Smooth muscle cell (in vitro differentiated cells): ENCODE data around the gene HVCN1. TPM values are rescaled to one million over a fixed set of nuclear protein-coding genes. Genes with fewer than 3 reads are reported as not detected.

Experiments used
- DNase-seq: peaks from one replicate; lab custom pipeline; 2025; ENCODE audit not compliant: unreplicated experiment; lab: John Stamatoyannopoulos, UW
- H2AFZ ChIP-seq: fragments of 200-600 bp; sonication (generic); 2 replicates; pipeline ENCODE4 v1.6.0; 2016; ENCODE audit warnings: antibody characterized with exemption, low read depth, mild to moderate bottlenecking
- H3F3A ChIP-seq: fragments of 200-600 bp; sonication (generic); 2 replicates; pipeline ENCODE4 v1.6.0; 2017; ENCODE audit warnings: antibody characterized with exemption, low read depth
- H3K27ac ChIP-seq: fragments of 200-600 bp; sonication (generic); 2 replicates; pipeline ENCODE4 v1.5.1; 2016; ENCODE audit warnings: low read depth, mild to moderate bottlenecking
- H3K27me3 ChIP-seq: fragments of 200-600 bp; sonication (generic); 2 replicates; pipeline ENCODE4 v1.6.1; 2016; ENCODE audit warnings: low read depth, mild to moderate bottlenecking
- H3K36me3 ChIP-seq: fragments of 200-600 bp; sonication (generic); 2 replicates; pipeline ENCODE4 v1.5.1; 2016; ENCODE audit warnings: low read depth
- H3K4me1 ChIP-seq: fragments of 200-600 bp; sonication (generic); 2 replicates; pipeline ENCODE4 v1.5.1; 2016; ENCODE audit warnings: low read depth
- H3K4me2 ChIP-seq: fragments of 200-600 bp; sonication (generic); 2 replicates; pipeline ENCODE4 v1.6.0; 2016; ENCODE audit warnings: mild to moderate bottlenecking
- H3K4me3 ChIP-seq: fragments of 200-600 bp; sonication (generic); 2 replicates; pipeline ENCODE4 v1.5.1; 2016; ENCODE audit warnings: mild to moderate bottlenecking
- H3K79me2 ChIP-seq: fragments of 200-600 bp; sonication (generic); 2 replicates; pipeline ENCODE4 v1.6.0; 2016; ENCODE audit warnings: low read depth, mild to moderate bottlenecking
- H3K9ac ChIP-seq: fragments of 200-600 bp; sonication (generic); 2 replicates; pipeline ENCODE4 v1.6.0; 2016; ENCODE audit warnings: low read depth
- H3K9me3 ChIP-seq: fragments of 200-600 bp; sonication (generic); replicated peaks from 2 replicates; pipeline ENCODE4 v1.5.1; 2016; ENCODE audit warnings: low read depth
- H4K20me1 ChIP-seq: fragments of 200-600 bp; sonication (generic); 2 replicates; pipeline ENCODE4 v1.6.0; 2016; ENCODE audit warnings: low read depth
- WGBS: methylation state at CpG from one replicate; pipeline ENCODE4 v1.1.7; 2016; ENCODE audit warnings: low lambda C conversion rate; 5-methylcytosine and 5-hydroxymethylcytosine counted together
- polyA plus RNA-seq: library from polyadenylated mRNA; unstranded; fragments of >200 nt; fragmentation: Nextera tagmentation; extraction: Ambion mirVana; gene quantifications from 2 replicates; pipeline ENCODE4 v1.2.1, GENCODE V29; 2016
- total RNA-seq: library from RNA; depleted of rRNA; stranded (reverse); fragments of >200 nt; gene quantifications from 2 replicates; pipeline ENCODE4 v1.2.3, GENCODE V29; 2014
- TF ChIP-seq, protein P1 (sequence below): fragments of 200-600 bp; sonication (generic); IDR thresholded peaks from 2 replicates; pipeline ENCODE4 v1.5.1; 2017; ENCODE audit warnings: borderline replicate concordance, mild to moderate bottlenecking, antibody characterized with exemption; ENCODE audit not compliant: insufficient read depth, poor library complexity, severe bottlenecking

HVCN1 gene
- total and polyA plus RNA-seq, 2 experiments from 2014 or later: 4.6 to 5.5 TPM

DNA sequence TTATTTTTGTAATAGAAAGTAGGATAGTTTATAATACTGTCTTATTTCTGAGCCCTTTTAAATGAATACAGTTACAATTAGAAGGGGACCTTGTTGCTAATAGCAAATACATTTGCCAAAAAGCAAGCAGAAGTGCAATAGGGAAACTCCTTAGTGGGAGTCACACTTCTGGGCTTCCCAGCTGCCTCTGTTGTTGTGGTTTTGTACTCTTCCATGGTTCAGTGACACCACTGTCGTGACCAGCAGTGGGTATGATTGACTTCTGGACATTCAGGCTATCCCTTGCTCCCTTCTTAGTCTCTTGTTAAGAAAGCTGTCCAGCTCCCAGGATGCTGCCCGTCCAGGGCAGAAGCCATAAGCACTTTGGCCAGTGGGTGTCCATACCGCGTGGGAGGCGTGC lies 52.4 kb downstream of the HVCN1 start:
- TF ChIP-seq, protein P1, sequence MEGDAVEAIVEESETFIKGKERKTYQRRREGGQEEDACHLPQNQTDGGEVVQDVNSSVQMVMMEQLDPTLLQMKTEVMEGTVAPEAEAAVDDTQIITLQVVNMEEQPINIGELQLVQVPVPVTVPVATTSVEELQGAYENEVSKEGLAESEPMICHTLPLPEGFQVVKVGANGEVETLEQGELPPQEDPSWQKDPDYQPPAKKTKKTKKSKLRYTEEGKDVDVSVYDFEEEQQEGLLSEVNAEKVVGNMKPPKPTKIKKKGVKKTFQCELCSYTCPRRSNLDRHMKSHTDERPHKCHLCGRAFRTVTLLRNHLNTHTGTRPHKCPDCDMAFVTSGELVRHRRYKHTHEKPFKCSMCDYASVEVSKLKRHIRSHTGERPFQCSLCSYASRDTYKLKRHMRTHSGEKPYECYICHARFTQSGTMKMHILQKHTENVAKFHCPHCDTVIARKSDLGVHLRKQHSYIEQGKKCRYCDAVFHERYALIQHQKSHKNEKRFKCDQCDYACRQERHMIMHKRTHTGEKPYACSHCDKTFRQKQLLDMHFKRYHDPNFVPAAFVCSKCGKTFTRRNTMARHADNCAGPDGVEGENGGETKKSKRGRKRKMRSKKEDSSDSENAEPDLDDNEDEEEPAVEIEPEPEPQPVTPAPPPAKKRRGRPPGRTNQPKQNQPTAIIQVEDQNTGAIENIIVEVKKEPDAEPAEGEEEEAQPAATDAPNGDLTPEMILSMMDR: no peak
- Histone ChIP-seq H3K4me1 (peaks cover 8% of the 10 kb centered on the region), H3K4me3 (no peak overlapping the region), H3K27me3 (no peaks in the 10 kb centered on the region), H3K4me2 (no peak overlapping the region), H4K20me1 (no peaks in the 10 kb centered on the region), H3F3A (no peaks in the 10 kb centered on the region), H3K36me3 (peaks cover 5% of the 10 kb centered on the region), H3K79me2 (no peaks in the 10 kb centered on the region), H3K9me3 (no peaks in the 10 kb centered on the region), H2AFZ (no peak overlapping the region), H3K27ac (no peak overlapping the region), H3K9ac (no peak overlapping the region)
- 98% methylated on average over 5 of the region's 5 CpGs for WGBS
- no peak for DNase-seq

DNA sequence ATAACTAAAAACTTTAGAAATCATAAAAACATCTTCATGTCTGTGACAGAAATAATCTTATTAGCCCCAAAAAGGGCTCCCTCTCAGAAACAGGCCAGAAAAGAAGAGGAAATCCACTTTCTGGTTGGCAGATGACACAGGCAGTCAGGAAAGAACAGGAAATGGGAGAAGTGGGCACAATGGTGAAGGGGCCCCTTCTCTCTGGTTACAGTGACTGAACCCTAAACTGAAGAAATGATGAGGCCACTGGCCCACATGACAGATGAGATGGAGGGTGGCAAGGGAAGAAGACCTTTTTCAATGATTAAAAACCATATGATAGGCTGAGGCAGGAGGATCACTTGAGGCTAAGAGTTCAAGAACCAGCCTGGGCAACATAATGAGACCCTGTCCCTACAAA lies 53.9 kb downstream of the HVCN1 start:
- Histone ChIP-seq H3K36me3 (peaks cover 5% of the 10 kb centered on the region), H3K27me3 (no peaks in the 10 kb centered on the region), H3K27ac (no peak overlapping the region), H3K79me2 (no peaks in the 10 kb centered on the region), H3K4me1 (peaks cover under 1% of the 10 kb centered on the region), H3F3A (no peaks in the 10 kb centered on the region), H3K4me3 (no peak overlapping the region), H4K20me1 (no peaks in the 10 kb centered on the region), H3K9ac (no peak overlapping the region), H3K9me3 (no peaks in the 10 kb centered on the region), H2AFZ (no peak overlapping the region), H3K4me2 (no peak overlapping the region)
- no peak for DNase-seq
- TF ChIP-seq, protein P1: no peak

DNA sequence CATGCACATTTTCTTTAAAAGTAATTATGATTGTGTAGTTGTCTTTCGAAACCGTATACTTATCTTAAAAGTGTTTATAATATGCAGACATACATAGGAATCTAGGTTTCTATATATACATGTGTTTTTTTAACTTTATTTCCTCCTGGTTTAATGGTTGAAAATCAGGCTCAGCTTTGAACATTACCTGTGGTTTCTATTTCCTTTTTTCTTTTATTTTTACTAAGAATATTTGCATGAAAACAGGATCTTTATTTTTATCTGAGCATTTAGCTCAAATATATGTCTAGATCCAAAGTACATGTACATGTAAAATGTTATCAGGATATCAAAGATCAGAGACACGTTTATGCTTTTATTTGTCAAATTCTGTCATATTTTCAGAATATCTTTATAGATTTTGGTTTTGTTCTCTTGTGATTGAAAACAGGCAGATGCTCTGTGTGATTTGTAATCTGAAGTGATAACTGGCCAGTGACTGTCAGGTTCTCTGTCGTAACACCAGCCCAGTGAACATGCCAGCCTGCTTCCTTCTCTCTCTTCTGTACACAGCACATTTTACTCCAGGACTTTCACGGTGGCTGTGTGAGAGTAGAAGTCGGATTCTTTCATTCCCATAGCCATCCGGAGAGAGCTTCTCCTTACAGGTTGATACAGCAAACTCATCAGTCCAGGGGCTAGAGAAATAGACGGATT lies 61.3 kb downstream of the HVCN1 start:
- H3K4me1 ChIP-seq: no peaks in the 10 kb centered on the region
- H4K20me1 ChIP-seq: no peaks in the 10 kb centered on the region
- no peaks in the 10 kb centered on the region for H3K27me3 ChIP-seq
- no peak overlapping the region for H3K9ac ChIP-seq
- no peaks in the 10 kb centered on the region for H3K9me3 ChIP-seq
- H3F3A ChIP-seq: no peaks in the 10 kb centered on the region
- H3K4me2 ChIP-seq: no peak overlapping the region
- no peak for DNase-seq
- H3K36me3 ChIP-seq: peaks cover 6% of the 10 kb centered on the region
- H2AFZ ChIP-seq: no peak overlapping the region
- no peak overlapping the region for H3K27ac ChIP-seq
- no peaks in the 10 kb centered on the region for H3K79me2 ChIP-seq
- no peak overlapping the region for H3K4me3 ChIP-seq
- WGBS: 94% methylated on average over 8 of the region's 8 CpGs
- TF ChIP-seq, protein P1: no peak

DNA sequence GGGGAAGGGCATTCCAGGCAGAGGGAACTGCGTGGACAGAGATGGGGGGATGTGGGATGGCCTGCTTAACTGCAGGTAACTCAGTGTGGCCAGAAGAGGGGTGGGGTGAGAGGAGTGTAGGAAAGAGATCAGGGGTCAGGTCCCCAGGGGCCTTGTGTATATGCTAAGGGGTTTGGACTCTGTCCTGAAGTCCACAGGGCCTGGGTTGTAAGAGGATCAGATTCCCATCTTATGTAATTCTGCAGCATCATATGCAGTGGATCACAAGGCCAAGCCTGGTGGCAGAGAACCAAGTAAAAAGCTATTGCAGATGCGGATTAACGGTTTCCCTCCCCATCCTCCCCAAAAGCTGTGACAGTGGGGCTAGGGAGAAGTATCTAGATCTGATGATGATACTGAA lies 66.3 kb downstream of the HVCN1 start:
- no peak overlapping the region for H3K27ac ChIP-seq
- H3K9ac ChIP-seq: no peak overlapping the region
- no peak overlapping the region for H3K4me3 ChIP-seq
- no peaks in the 10 kb centered on the region for H3K4me1 ChIP-seq
- no peaks in the 10 kb centered on the region for H4K20me1 ChIP-seq
- H3F3A ChIP-seq: no peaks in the 10 kb centered on the region
- WGBS: 93% methylated on average over 3 of the region's 3 CpGs
- H3K4me2 ChIP-seq: no peak overlapping the region
- H3K36me3 ChIP-seq: no peaks in the 10 kb centered on the region
- no peak overlapping the region for H2AFZ ChIP-seq
- H3K9me3 ChIP-seq: no peaks in the 10 kb centered on the region
- TF ChIP-seq, protein P1: no peak
- H3K27me3 ChIP-seq: no peaks in the 10 kb centered on the region
- no peak for DNase-seq
- H3K79me2 ChIP-seq: no peaks in the 10 kb centered on the region
